Skeletal muscle tissue (tissue), 4 donors: ENCODE measurements around the gene KRTAP12-3. TPM values are rescaled to one million over a fixed set of nuclear protein-coding genes. Genes with fewer than 3 reads are reported as not detected.

ENCODE experiments used
- H3K27ac ChIP-seq: one replicate; pipeline ENCODE4 v1.7.0; 2013; ENCODE audit warnings: mild to moderate bottlenecking, low read depth, low read length, inconsistent platforms
- H3K27me3 ChIP-seq, 3 donors: one replicate each; pipeline ENCODE4 v1.7.0; 2013; ENCODE audit warnings: low read length in 3 of 3; ENCODE audit not compliant: control insufficient read depth in 3 of 3, insufficient read depth in 3 of 3
- H3K36me3 ChIP-seq, 3 donors: one replicate each; pipeline ENCODE4 v1.7.0; 2013; ENCODE audit warnings: low read length in 3 of 3; ENCODE audit not compliant: control insufficient read depth in 3 of 3, insufficient read depth in 3 of 3
- H3K4me1 ChIP-seq, 3 donors: one replicate each; pipeline ENCODE4 v1.7.0; 2013; ENCODE audit warnings: low read length in 3 of 3, mild to moderate bottlenecking in 3 of 3; ENCODE audit not compliant: control insufficient read depth in 3 of 3, insufficient read depth in 3 of 3
- H3K4me3 ChIP-seq, 3 donors: one replicate each; pipeline ENCODE4 v1.7.0; 2013; ENCODE audit warnings: low read length in 3 of 3
- H3K9ac ChIP-seq, 3 donors: one replicate each; pipeline ENCODE4 v1.7.0; 2013; ENCODE audit warnings: low read length in 3 of 3, mild to moderate bottlenecking in 3 of 3, moderate library complexity in 2 of 3, low read depth in 1 of 3
- H3K9me3 ChIP-seq, 3 donors: one replicate each; pipeline ENCODE4 v1.7.0; 2013; ENCODE audit warnings: low read length in 3 of 3; ENCODE audit not compliant: control insufficient read depth in 3 of 3
- total RNA-seq: library from RNA; depleted of rRNA; stranded (reverse); fragments of >200 nt; gene quantifications from one replicate; pipeline ENCODE4 v1.2.3, GENCODE V29; 2014
- donor health status: Osteomylitis.

The KRTAP12-3 gene
- total RNA-seq, 1 donor from 2014 or later: not detected

- Histone ChIP-seq H3K4me1 (no peaks in the 10 kb centered on the region), H3K27ac (no peak overlapping the region), H3K36me3 (no peaks in the 10 kb centered on the region), H3K9ac (no peak overlapping the region), H3K4me3 (no peak overlapping the region), H3K9me3 (peaks cover 0 to 7% (median 4%) of the 10 kb centered on the region in 3 donors), H3K27me3 (peaks cover 34 to 47% (median 41%) of the 10 kb centered on the region in 3 donors)
Measured at GRCh38 chr21:44615466-44615865, 42.3 kb upstream of the KRTAP12-3 start.

GRCh38 chr21:44615911-44616590, 41.7 kb upstream of the KRTAP12-3 start:
- Histone ChIP-seq H3K9ac (no peak overlapping the region), H3K36me3 (no peaks in the 10 kb centered on the region), H3K9me3 (peaks cover 0 to 4% (median 4%) of the 10 kb centered on the region in 3 donors), H3K27me3 (peaks cover 34 to 47% (median 41%) of the 10 kb centered on the region in 3 donors), H3K4me1 (no peaks in the 10 kb centered on the region), H3K27ac (no peak overlapping the region), H3K4me3 (no peak overlapping the region)

GRCh38 chr21:44616591-44616926, 41.2 kb upstream of the KRTAP12-3 start:
- Histone ChIP-seq H3K27me3 (peaks cover 34 to 46% (median 41%) of the 10 kb centered on the region in 3 donors), H3K4me1 (no peaks in the 10 kb centered on the region), H3K36me3 (no peaks in the 10 kb centered on the region), H3K4me3 (no peak overlapping the region), H3K27ac (no peak overlapping the region), H3K9me3 (peaks cover 0 to 4% (median 4%) of the 10 kb centered on the region in 3 donors), H3K9ac (no peak overlapping the region)

- Histone ChIP-seq H3K4me3 (no peak overlapping the region), H3K27ac (no peak overlapping the region), H3K4me1 (no peaks in the 10 kb centered on the region), H3K27me3 (peaks cover 32 to 42% (median 36%) of the 10 kb centered on the region in 3 donors), H3K36me3 (no peaks in the 10 kb centered on the region), H3K9ac (no peak overlapping the region), H3K9me3 (no peaks in the 10 kb centered on the region)
Measured at GRCh38 chr21:44617071-44617501, 40.6 kb upstream of the KRTAP12-3 start.

- H3K27me3 ChIP-seq: peaks cover 22 to 33% (median 29%) of the 10 kb centered on the region in 3 donors
- no peak overlapping the region for H3K9ac ChIP-seq
- no peaks in the 10 kb centered on the region for H3K36me3 ChIP-seq
- no peak overlapping the region for H3K27ac ChIP-seq
- no peak overlapping the region for H3K4me3 ChIP-seq
- peaks cover 0 to 2% (median 0%) of the 10 kb centered on the region in 3 donors for H3K9me3 ChIP-seq
- H3K4me1 ChIP-seq: no peaks in the 10 kb centered on the region
Measured at GRCh38 chr21:44618504-44618903, 39.2 kb upstream of the KRTAP12-3 start.

GRCh38 chr21:44618909-44619308, 38.8 kb upstream of the KRTAP12-3 start:
- H3K9ac ChIP-seq: no peak overlapping the region
- peaks cover 0 to 3% (median 0%) of the 10 kb centered on the region in 3 donors for H3K9me3 ChIP-seq
- no peaks in the 10 kb centered on the region for H3K36me3 ChIP-seq
- no peaks in the 10 kb centered on the region for H3K4me1 ChIP-seq
- no peak overlapping the region for H3K27ac ChIP-seq
- H3K4me3 ChIP-seq: no peak overlapping the region
- peaks cover 21 to 30% (median 27%) of the 10 kb centered on the region in 3 donors for H3K27me3 ChIP-seq

GRCh38 chr21:44619886-44620285, 37.8 kb upstream of the KRTAP12-3 start:
- H3K27ac ChIP-seq: no peak overlapping the region
- H3K4me3 ChIP-seq: no peak overlapping the region

GRCh38 chr21:44623575-44623974, 34.2 kb upstream of the KRTAP12-3 start:
- H3K9me3 ChIP-seq: peaks cover 0 to 7% (median 0%) of the 10 kb centered on the region in 3 donors
- no peaks in the 10 kb centered on the region for H3K36me3 ChIP-seq
- no peaks in the 10 kb centered on the region for H3K4me1 ChIP-seq
- no peak overlapping the region for H3K4me3 ChIP-seq
- no peak overlapping the region for H3K27ac ChIP-seq
- no peak overlapping the region for H3K9ac ChIP-seq
- peaks cover 8 to 17% (median 12%) of the 10 kb centered on the region in 3 donors for H3K27me3 ChIP-seq

More at GRCh38 chr21:44619886-44620285, 37.8 kb upstream of the KRTAP12-3 start:
- Histone ChIP-seq H3K9me3 (peaks cover 0 to 7% (median 0%) of the 10 kb centered on the region in 3 donors), H3K4me1 (no peaks in the 10 kb centered on the region), H3K9ac (no peak overlapping the region), H3K27me3 (peaks cover 14 to 21% (median 17%) of the 10 kb centered on the region in 3 donors), H3K36me3 (no peaks in the 10 kb centered on the region)

GRCh38 chr21:44625756-44626155, 32.0 kb upstream of the KRTAP12-3 start:
- Histone ChIP-seq H3K27ac (no peak overlapping the region), H3K9me3 (peaks cover 0 to 8% (median 0%) of the 10 kb centered on the region in 3 donors), H3K4me3 (no peak overlapping the region), H3K4me1 (no peaks in the 10 kb centered on the region), H3K36me3 (no peaks in the 10 kb centered on the region), H3K9ac (no peak overlapping the region), H3K27me3 (peaks cover 8 to 31% (median 23%) of the 10 kb centered on the region in 3 donors)

- H3K27ac ChIP-seq: no peak overlapping the region
- no peak overlapping the region for H3K4me3 ChIP-seq
- no peaks in the 10 kb centered on the region for H3K4me1 ChIP-seq
- H3K36me3 ChIP-seq: no peaks in the 10 kb centered on the region
- H3K9ac ChIP-seq: no peak overlapping the region
- H3K27me3 ChIP-seq: peaks cover 8 to 31% (median 23%) of the 10 kb centered on the region in 3 donors
- peaks cover 0 to 13% (median 0%) of the 10 kb centered on the region in 3 donors for H3K9me3 ChIP-seq
Measured at GRCh38 chr21:44626262-44626661, 31.5 kb upstream of the KRTAP12-3 start.
